CD4-positive, alpha-beta memory T cell (primary cell): ENCODE measurements around the gene FBLN2. TPM values are rescaled to one million over a fixed set of nuclear protein-coding genes. Genes with fewer than 3 reads are reported as not detected.

Experiments used
- CTCF ChIA-PET: fragments of 350-600 bp; sonication (Branson Sonifier 250); formaldehyde crosslinking; loops from one replicate; lab custom pipeline; 2021; ENCODE audit warnings: inconsistent platforms; ENCODE audit not compliant: partially characterized antibody; lab: Charles Lee
- POLR2A ChIA-PET: fragments of 350-600 bp; sonication (Branson Sonifier 250); formaldehyde crosslinking; loops from one replicate; lab custom pipeline; 2021; ENCODE audit not compliant: partially characterized antibody; lab: Charles Lee
- DNase-seq, 5 donors: peaks; one replicate each; pipeline versions ENCODE4 v3.0.0 to v3.0.0-alpha.2; 2020 to 2022; ENCODE audit warnings: mixed read lengths in 1 of 5
- H3K27ac ChIP-seq: one replicate; pipeline ENCODE4 v1.7.0; 2013; ENCODE audit warnings: low read depth, low read length
- H3K27me3 ChIP-seq: 2 replicates; pipeline ENCODE4 v1.7.0; 2013; ENCODE audit warnings: mild to moderate bottlenecking, low read length, moderate library complexity; ENCODE audit not compliant: insufficient read depth
- H3K36me3 ChIP-seq: 2 replicates; pipeline ENCODE4 v1.7.0; 2013; ENCODE audit warnings: mild to moderate bottlenecking, low read length, moderate library complexity; ENCODE audit not compliant: insufficient read depth
- H3K4me1 ChIP-seq: 2 replicates; pipeline ENCODE4 v1.7.0; 2013; ENCODE audit warnings: mild to moderate bottlenecking, low read length, moderate library complexity; ENCODE audit not compliant: insufficient read depth
- H3K4me3 ChIP-seq, 2 donors: one replicate each; pipeline ENCODE4 v1.7.0; 2013; ENCODE audit warnings: low read length in 2 of 2, mild to moderate bottlenecking in 1 of 2
- H3K9me3 ChIP-seq, 2 donors: one replicate each; pipeline ENCODE4 v1.7.0; 2013; ENCODE audit warnings: low read length in 2 of 2, control low read depth in 1 of 2; ENCODE audit not compliant: control insufficient read depth in 1 of 2
- H3K27ac Mint-ChIP-seq, 7 donors: one replicate each; pipeline ENCODE4 v1.8.0; 2020 to 2021; ENCODE audit warnings: mixed read lengths in 7 of 7, mild to moderate bottlenecking in 6 of 7, inconsistent platforms in 3 of 7, moderate library complexity in 3 of 7
- H3K27me3 Mint-ChIP-seq, 2 donors: one replicate each; pipeline ENCODE4 v1.8.0; 2020 to 2021; ENCODE audit warnings: mixed read lengths in 2 of 2
- H3K36me3 Mint-ChIP-seq, 2 donors: one replicate each; pipeline ENCODE4 v1.8.0; 2020 to 2021; ENCODE audit warnings: mixed read lengths in 2 of 2, inconsistent platforms in 1 of 2, mild to moderate bottlenecking in 1 of 2
- H3K4me1 Mint-ChIP-seq, 4 donors: one replicate each; pipeline ENCODE4 v1.8.0; 2020 to 2021; ENCODE audit warnings: mixed read lengths in 4 of 4, mild to moderate bottlenecking in 1 of 4
- H3K4me3 Mint-ChIP-seq, 8 donors: one replicate each; pipeline ENCODE4 v1.8.0; 2020 to 2021; ENCODE audit warnings: mixed read lengths in 8 of 8, mild to moderate bottlenecking in 7 of 8, moderate library complexity in 6 of 8, inconsistent platforms in 3 of 8
- H3K9me3 Mint-ChIP-seq, 8 donors: one replicate each; pipeline ENCODE4 v1.8.0; 2020 to 2021; ENCODE audit warnings: mixed read lengths in 8 of 8, mild to moderate bottlenecking in 5 of 8, inconsistent platforms in 3 of 8, moderate library complexity in 1 of 8
- intact Hi-C: fragments of 100-400 bp; cut with micrococcal nuclease; formaldehyde crosslinking; loops from one replicate; pipeline ENCODE4 v1.15.1; 2023
- polyA plus RNA-seq, 2 donors: library from polyadenylated mRNA; unstranded; fragments of 300-500 nt; fragmentation: Illumina TruSeq; gene quantifications; one replicate each; pipeline ENCODE4 v1.2.3, GENCODE V29; 2021
- total RNA-seq, 2 experiments: library from RNA; stranded (reverse); gene quantifications; one replicate each; pipeline ENCODE4 v1.2.3, GENCODE V29; 2021

The FBLN2 gene
- total and polyA plus RNA-seq, 4 experiments from 2014 or later = not detected

DNA sequence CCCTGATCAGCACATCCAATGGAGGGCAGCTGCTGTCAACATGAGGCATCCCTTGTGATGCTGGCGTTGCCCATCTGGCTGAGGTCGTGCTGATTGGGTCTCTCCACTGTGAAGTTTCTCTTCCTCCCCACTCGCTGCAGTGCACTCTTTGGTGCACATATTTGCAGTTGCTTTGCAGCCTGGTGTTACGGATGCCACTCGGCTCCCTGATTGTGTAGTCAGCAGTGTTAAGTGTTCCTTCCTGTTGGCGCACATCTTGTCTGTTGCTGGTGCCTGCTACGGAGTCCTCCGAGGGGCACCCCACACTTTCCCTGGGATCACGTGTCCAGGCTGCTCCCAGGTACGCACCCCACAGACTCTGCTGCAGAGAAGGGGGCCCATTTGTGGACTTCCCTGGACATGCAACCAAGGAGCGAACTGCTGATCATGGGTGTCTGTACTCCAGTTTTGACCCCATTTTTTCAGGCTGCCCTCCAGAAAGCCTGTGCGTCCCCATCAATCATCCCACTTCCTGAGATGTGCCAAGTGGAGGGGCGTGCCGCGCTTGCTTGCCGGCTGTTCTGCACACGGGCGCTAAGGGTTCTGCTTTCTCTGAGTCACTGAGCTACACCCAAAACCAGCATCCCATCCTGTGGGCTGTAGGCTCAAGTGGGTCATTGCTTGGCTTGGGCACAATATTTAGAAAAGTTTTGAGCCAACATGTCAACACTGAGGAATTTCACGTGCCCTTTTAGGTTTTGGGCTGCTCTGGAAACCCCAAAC is 98.6 kb downstream of the FBLN2 start:
- Mint-ChIP-seq H3K27me3 (peaks cover 0 to 8% of the 10 kb centered on the region in 2 donors), H3K27ac (peak overlapping the region in 2 of 7 donors; percentile 10 to 53), H3K36me3 (no peaks in the 10 kb centered on the region), H3K4me3 (peak overlapping the region in 7 of 8 donors; percentile 28 to 76 (median 45)), H3K9me3 (no peaks in the 10 kb centered on the region), H3K4me1 (peaks cover 8 to 45% (median 28%) of the 10 kb centered on the region in 4 donors)
- Histone ChIP-seq H3K4me3 (no peak overlapping the region), H3K27me3 (no peaks in the 10 kb centered on the region), H3K9me3 (no peaks in the 10 kb centered on the region), H3K4me1 (peaks cover 34% of the 10 kb centered on the region), H3K27ac (no peak overlapping the region), H3K36me3 (no peaks in the 10 kb centered on the region)
- DNase-seq = peak in 1 of 5 donors; percentile 60
- intact Hi-C loops = loop anchor here (1.0 kb wide), 2 partner anchors 151 to 555 kb away; no protein-coding TSS in a partner anchor
- ChIA-PET CTCF (interaction anchor here (0.7 to 24.7 kb wide), 33 partner anchors 9 to 837 kb away, joined by 3 to 996 read pairs (median 4); partner anchors contain the start of genes CHCHD4 and WNT7A), POLR2A (interaction anchor here (0.8 to 2.6 kb wide), 4 partner anchors 10 to 233 kb away, joined by 4 to 11 read pairs (median 9); partner anchors contain the start of genes HDAC11 and WNT7A)

DNA sequence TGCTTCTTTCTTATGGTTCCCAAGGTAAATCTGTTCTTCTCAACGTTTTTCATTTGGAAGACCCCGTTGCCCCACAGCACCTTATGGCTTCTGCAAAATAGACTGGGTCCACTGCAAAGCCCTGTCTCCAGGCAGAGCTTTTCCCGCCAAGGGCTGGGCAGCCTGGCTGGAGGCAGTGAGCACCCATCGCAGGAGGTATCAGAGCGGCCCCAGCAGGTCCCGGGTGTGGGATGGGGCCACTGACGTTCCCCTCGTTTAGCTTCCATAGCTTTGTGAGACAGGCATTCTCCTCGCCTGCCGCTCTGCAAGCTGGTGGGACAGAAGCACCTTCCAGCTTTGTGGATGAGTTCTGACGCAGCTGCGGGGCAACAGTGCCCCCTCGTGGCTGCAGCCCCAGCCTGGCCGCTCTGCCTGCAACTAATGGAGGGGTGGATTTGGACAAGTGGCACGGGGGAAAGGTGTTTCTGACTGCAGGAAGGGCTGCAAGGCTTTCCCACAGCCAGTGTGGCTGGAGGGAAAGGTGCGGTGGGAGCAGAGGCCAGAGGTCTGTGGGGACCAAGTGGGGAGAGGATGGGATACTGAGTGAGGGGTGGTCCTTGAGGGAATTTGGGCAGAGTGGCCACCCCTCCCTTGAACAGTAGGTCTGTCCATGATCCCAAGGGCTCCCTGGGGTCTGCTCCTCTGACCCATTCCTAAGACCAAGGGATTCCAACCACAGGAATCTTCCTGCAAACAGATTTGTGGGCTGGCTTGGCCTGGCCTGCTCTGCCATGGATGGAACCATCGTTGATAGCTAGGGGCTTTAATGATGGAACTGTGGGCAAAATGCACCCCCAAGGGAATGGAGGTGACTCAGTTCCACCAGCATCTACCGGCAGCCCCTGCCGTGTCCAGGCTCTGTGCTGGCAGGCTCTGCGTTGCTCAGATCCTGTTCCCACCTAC is 99.4 kb downstream of the FBLN2 start:
- CTCF ChIA-PET = interaction anchor here (0.7 to 24.7 kb wide), 34 partner anchors 9 to 838 kb away, joined by 3 to 996 read pairs (median 4); partner anchors contain the start of genes CHCHD4 and WNT7A
- Mint-ChIP-seq H3K4me1 (peaks cover 11 to 53% (median 35%) of the 10 kb centered on the region in 4 donors), H3K9me3 (no peaks in the 10 kb centered on the region), H3K4me3 (peak overlapping the region in 6 of 8 donors; percentile 35 to 76 (median 56)), H3K27ac (peak overlapping the region in 3 of 7 donors; percentile 10 to 83 (median 77)), H3K36me3 (no peaks in the 10 kb centered on the region), H3K27me3 (peaks cover 0 to 8% of the 10 kb centered on the region in 2 donors)
- H3K4me3 ChIP-seq = no peak overlapping the region
- POLR2A ChIA-PET = interaction anchor here (0.8 to 2.6 kb wide), 4 partner anchors 9 to 232 kb away, joined by 4 to 11 read pairs (median 9); partner anchors contain the start of genes HDAC11 and WNT7A
- intact Hi-C loops = loop anchor here (1.0 kb wide), 2 partner anchors 152 to 556 kb away; no protein-coding TSS in a partner anchor
- H3K27ac ChIP-seq = no peak overlapping the region
- H3K9me3 ChIP-seq = no peaks in the 10 kb centered on the region
- no peaks in the 10 kb centered on the region for H3K27me3 ChIP-seq
- H3K4me1 ChIP-seq = peaks cover 41% of the 10 kb centered on the region
- DNase-seq = peak; percentile 62 to 76 (median 72)
- H3K36me3 ChIP-seq = no peaks in the 10 kb centered on the region

- no peak overlapping the region for H3K4me3 ChIP-seq
- no peaks in the 10 kb centered on the region for H3K36me3 Mint-ChIP-seq
- H3K4me1 ChIP-seq = peaks cover 62% of the 10 kb centered on the region
- H3K36me3 ChIP-seq = no peaks in the 10 kb centered on the region
- H3K9me3 Mint-ChIP-seq = no peaks in the 10 kb centered on the region
- no peaks in the 10 kb centered on the region for H3K9me3 ChIP-seq
- peaks cover 18 to 71% (median 48%) of the 10 kb centered on the region in 4 donors for H3K4me1 Mint-ChIP-seq
- CTCF ChIA-PET = interaction anchor here (0.7 to 24.7 kb wide), 28 partner anchors 7 to 1301 kb away, joined by 3 to 996 read pairs (median 3); partner anchors contain the start of genes LSM3, WNT7A and XPC
- peaks cover under 1% of the 10 kb centered on the region for H3K27me3 ChIP-seq
- H3K4me3 Mint-ChIP-seq = peak overlapping the region in 7 of 8 donors; percentile 35 to 81 (median 72)
- H3K27me3 Mint-ChIP-seq = peaks cover 0 to 5% of the 10 kb centered on the region in 2 donors
- peak; percentile 71 to 82 (median 76) for DNase-seq
- intact Hi-C loops = loop anchor here (10.0 kb wide), 2 partner anchors 474 to 636 kb away; partner anchors contain the start of genes CHCHD4 and TMEM43
- H3K27ac ChIP-seq = no peak overlapping the region
- peak overlapping the region; percentile 9 to 89 (median 64) for H3K27ac Mint-ChIP-seq
- POLR2A ChIA-PET = interaction anchor here (1.0 to 2.6 kb wide), 2 partner anchors 155 to 170 kb away, joined by 3 to 9 read pairs; partner anchors contain the start of gene HDAC11
Observed at GRCh38 chr3:13650210-13651056, 101.5 kb downstream of the FBLN2 start.

- Mint-ChIP-seq H3K9me3 (no peaks in the 10 kb centered on the region), H3K27ac (peak overlapping the region in 3 of 7 donors; percentile 13 to 86 (median 62)), H3K36me3 (no peaks in the 10 kb centered on the region), H3K27me3 (peaks cover 0 to 5% of the 10 kb centered on the region in 2 donors), H3K4me3 (no peak overlapping the region), H3K4me1 (peaks cover 21 to 76% (median 52%) of the 10 kb centered on the region in 4 donors)
- intact Hi-C loops = loop anchor here (10.0 kb wide), 2 partner anchors 474 to 636 kb away; partner anchors contain the start of genes CHCHD4 and TMEM43
- Histone ChIP-seq H3K27me3 (peaks cover 6% of the 10 kb centered on the region), H3K4me3 (no peak overlapping the region), H3K36me3 (no peaks in the 10 kb centered on the region), H3K9me3 (no peaks in the 10 kb centered on the region), H3K4me1 (peaks cover 65% of the 10 kb centered on the region), H3K27ac (no peak overlapping the region)
- CTCF ChIA-PET = interaction anchor here (0.7 to 24.7 kb wide), 23 partner anchors 10 to 1301 kb away, joined by 3 to 996 read pairs (median 3); partner anchors contain the start of genes LSM3, WNT7A and XPC
- POLR2A ChIA-PET = interaction anchor here (2.6 kb wide), 1 partner anchor 155 kb away, joined by 9 read pairs; no protein-coding TSS in a partner anchor
- DNase-seq = no peak
Observed at GRCh38 chr3:13651057-13651400, 102.1 kb downstream of the FBLN2 start.

GRCh38 chr3:13651775-13652428 is 103.0 kb downstream of the FBLN2 start:
- Mint-ChIP-seq H3K36me3 (no peaks in the 10 kb centered on the region), H3K27ac (peak overlapping the region in 6 of 7 donors; percentile 34 to 87 (median 68)), H3K4me3 (peak overlapping the region in 2 of 8 donors; percentile 60 to 84), H3K27me3 (peaks cover 0 to 5% of the 10 kb centered on the region in 2 donors), H3K4me1 (peaks cover 21 to 78% (median 51%) of the 10 kb centered on the region in 4 donors), H3K9me3 (no peaks in the 10 kb centered on the region)
- Histone ChIP-seq H3K36me3 (no peaks in the 10 kb centered on the region), H3K4me1 (peaks cover 65% of the 10 kb centered on the region), H3K27ac (no peak overlapping the region), H3K9me3 (no peaks in the 10 kb centered on the region), H3K4me3 (no peak overlapping the region), H3K27me3 (peaks cover 6% of the 10 kb centered on the region)
- no peak for DNase-seq
- ChIA-PET CTCF (interaction anchor here (0.6 to 24.7 kb wide), 14 partner anchors 19 to 561 kb away, joined by 3 to 996 read pairs (median 6); partner anchors contain the start of genes LSM3, WNT7A and XPC), POLR2A (interaction anchor here (2.6 to 7.6 kb wide), 3 partner anchors 156 to 238 kb away, joined by 9 to 142 read pairs (median 55); partner anchors contain the start of gene WNT7A)
- intact Hi-C loops = loop anchor here (10.0 kb wide), 2 partner anchors 473 to 637 kb away; partner anchors contain the start of genes CHCHD4 and TMEM43
